A549 (cell line): ENCODE results near the gene ITGBL1. TPM values are rescaled to one million over a fixed set of nuclear protein-coding genes. Genes with fewer than 3 reads are reported as not detected.
A peak's percentile ranks its signal among the peaks of the same experiment; 100 is the strongest.

Experiments used
- ATAC-seq, 2 experiments: fragments of 200-7000 bp in 1 of 2; fragments of >200 bp in 1 of 2; cut with Nextera tagmentation in 1 of 2; cut with Tn5 transposase in 1 of 2; 3 replicates each; pipeline versions ENCODE4 v1.8.0 to v1.9.1; 2018 to 2020; ENCODE audit warnings: mild to moderate bottlenecking in 1 of 2, moderate library complexity in 1 of 2
- CTCF ChIA-PET: fragments of 300-600 bp; sonication (Branson Sonifier 250); formaldehyde crosslinking; extraction: SDS; loops from one replicate; lab custom pipeline; 2021; ENCODE audit warnings: antibody characterized with exemption, inconsistent platforms; lab: Yijun Ruan, JAX
- POLR2A ChIA-PET: fragments of 350-600 bp; formaldehyde crosslinking; extraction: SDS; loops from one replicate; lab custom pipeline; 2021; ENCODE audit warnings: antibody characterized with exemption, inconsistent platforms; lab: Yijun Ruan, JAX
- DNase-seq, 2 experiments: peaks; one replicate each; pipeline versions ENCODE4 v3.0.0 to v3.0.0-alpha.2; 2011 to 2016; ENCODE audit warnings: low read depth in 1 of 2, low spot score in 1 of 2
- FAIRE-seq: peaks from 2 replicates; lab custom pipeline; 2011; peaks lifted over from hg19 to GRCh38; lab: Jason Lieb, UNC
- H3K27ac ChIP-seq, 2 experiments: fragments of >200 bp; sonication (Bioruptor Twin); formaldehyde crosslinking; 3 replicates each; pipeline ENCODE4 v1.5.1; 2016 to 2017
- H3K4me1 ChIP-seq: fragments of >200 bp; sonication (Bioruptor Twin); formaldehyde crosslinking; 3 replicates; pipeline ENCODE4 v1.6.1; 2016
- H3K4me2 ChIP-seq: fragments of >200 bp; sonication (Bioruptor Twin); formaldehyde crosslinking; 3 replicates; pipeline ENCODE4 v1.6.1; 2016
- H3K4me3 ChIP-seq: fragments of >200 bp; sonication (Bioruptor Twin); formaldehyde crosslinking; 3 replicates; pipeline ENCODE4 v1.5.1; 2016
- H3K9me3 ChIP-seq: fragments of >200 bp; sonication (Bioruptor Twin); formaldehyde crosslinking; 3 replicates; pipeline ENCODE4 v1.6.1; 2016
- BCL3 ChIP-seq: fragments of >200 bp; sonication (Bioruptor Twin); formaldehyde crosslinking; IDR thresholded peaks from 3 replicates; pipeline ENCODE4 v1.6.1; 2016
- BHLHE40 ChIP-seq: IDR thresholded peaks from 2 replicates; pipeline ENCODE4 v1.6.1; 2012; ENCODE audit warnings: low read depth, low read length, inconsistent platforms
- CBX2 ChIP-seq: fragments of 200-600 bp; sonication (generic); IDR thresholded peaks from 2 replicates; pipeline ENCODE4 v1.6.1; 2016; ENCODE audit warnings: low read depth, mild to moderate bottlenecking, borderline replicate concordance
- CBX8 ChIP-seq: fragments of 200-600 bp; sonication (generic); IDR thresholded peaks from 2 replicates; pipeline ENCODE4 v1.6.1; 2016
- CEBPB ChIP-seq, 2 experiments: fragments of >200 bp in 1 of 2; sonication (Bioruptor Twin) in 1 of 2; formaldehyde crosslinking in 1 of 2; IDR thresholded peaks; 2 replicates each; pipeline ENCODE4 v1.6.1; 2012 to 2016
- EHMT2 ChIP-seq: fragments of 200-600 bp; sonication (generic); IDR thresholded peaks from 2 replicates; pipeline ENCODE4 v1.6.1; 2016; ENCODE audit warnings: antibody characterized with exemption, low read depth, mild to moderate bottlenecking, moderate library complexity
- ELK1 ChIP-seq: fragments of 150-350 bp; IDR thresholded peaks from 2 replicates; pipeline ENCODE4 v1.6.1; 2014; ENCODE audit warnings: low read depth, mild to moderate bottlenecking, low read length
- FOXS1 ChIP-seq: fragments of 250-450 bp; sonication (Bioruptor Pico); IDR thresholded peaks from 2 replicates; pipeline ENCODE4 v1.5.0; 2020; ENCODE audit warnings: mild to moderate bottlenecking, moderate library complexity
- HMGXB4 ChIP-seq: fragments of 250-450 bp; sonication (Bioruptor Pico); IDR thresholded peaks from 2 replicates; pipeline ENCODE4 v1.5.0; 2021; ENCODE audit warnings: mild to moderate bottlenecking, moderate library complexity, borderline replicate concordance
- MYC ChIP-seq: IDR thresholded peaks from 2 replicates; pipeline ENCODE4 v1.6.1; 2012; ENCODE audit warnings: mild to moderate bottlenecking, inconsistent platforms, low read length, improper control_type of control experiment, borderline replicate concordance
- NFE2L2 ChIP-seq: fragments of 150-350 bp; conservative IDR thresholded peaks from 2 replicates; pipeline ENCODE4 v1.6.1; 2014; ENCODE audit warnings: low read length
- POLR2A ChIP-seq: IDR thresholded peaks from 2 replicates; pipeline ENCODE4 v1.6.1; 2012; ENCODE audit warnings: mild to moderate bottlenecking, low read length
- RAD21 ChIP-seq, 2 experiments: fragments of >200 bp in 1 of 2; sonication (Bioruptor Twin) in 1 of 2; formaldehyde crosslinking in 1 of 2; IDR thresholded peaks in 1 of 2; conservative IDR thresholded peaks in 1 of 2; 2 replicates in 1 of 2; 3 replicates in 1 of 2; pipeline ENCODE4 v1.6.1; 2012 to 2018; ENCODE audit warnings: inconsistent platforms in 1 of 2
- RARB ChIP-seq: fragments of 250-450 bp; sonication (Bioruptor Pico); IDR thresholded peaks from 2 replicates; pipeline ENCODE4 v1.8.0; 2021; ENCODE audit warnings: mild to moderate bottlenecking, moderate library complexity
- RFX5 ChIP-seq: fragments of 450-650 bp; IDR thresholded peaks from 2 replicates; pipeline ENCODE4 v1.7.1; 2014; ENCODE audit warnings: antibody characterized with exemption, mild to moderate bottlenecking, moderate library complexity
- SREBF2 ChIP-seq: fragments of 450-650 bp; IDR thresholded peaks from 2 replicates; pipeline ENCODE4 v1.6.1; 2014; ENCODE audit warnings: mild to moderate bottlenecking, moderate library complexity
- TP53 ChIP-seq: fragments of 250-450 bp; sonication (Bioruptor Pico); IDR thresholded peaks from 2 replicates; pipeline ENCODE4 v1.5.0; 2021; ENCODE audit warnings: mild to moderate bottlenecking, moderate library complexity
- USF2 ChIP-seq: fragments of 450-650 bp; IDR thresholded peaks from 2 replicates; pipeline ENCODE4 v1.6.1; 2014; ENCODE audit warnings: antibody characterized with exemption
- ZC3H11A ChIP-seq: fragments of 450-650 bp; IDR thresholded peaks from 2 replicates; pipeline ENCODE4 v1.6.1; 2014; ENCODE audit warnings: antibody characterized with exemption, mild to moderate bottlenecking
- WGBS: methylation state at CpG from one replicate; pipeline ENCODE4 v1.1.6; 2017; ENCODE audit errors: missing lambda C conversion rate; 5-methylcytosine and 5-hydroxymethylcytosine counted together
- polyA plus RNA-seq, 4 experiments: library from polyadenylated mRNA; depleted of rRNA in 3 of 4; stranded (reverse); fragments of >200 nt; fragmentation: RNase III in 1 of 4; extraction: RNeasy Plus Mini Kit Qiagen cat#74134 plus additional on column Dnase treatment in 1 of 4; gene quantifications; 2 replicates in 3 of 4; 3 replicates in 1 of 4; pipeline ENCODE4 v1.2.3, GENCODE V29; 2011 to 2017

ITGBL1 gene
- polyA plus RNA-seq, 2 of the 4 experiments (the other 2 are of a cell fraction), result 0.40 to 1.3 TPM

- DNase-seq (no peak), ATAC-seq (no peak), FAIRE-seq (no peak)
- no peak overlapping the region for H3K4me3 ChIP-seq
- POLR2A ChIA-PET, result no interaction called here
- no peak overlapping the region for H3K27ac ChIP-seq
- CTCF ChIA-PET, result no interaction called here
- WGBS, result 65% methylated on average over 3 of the region's 3 CpGs
- H3K4me1 ChIP-seq, result no peaks in the 10 kb centered on the region
- TF ChIP-seq RAD21 (conservative IDR thresholded peaks at IDR 0.05 in 1 of 2, IDR thresholded peaks at IDR 0.05 in 1 of 2) (no peak), SREBF2 (no peak), FOXS1 (CRISPR knock-in tag) (no peak)
- H3K4me2 ChIP-seq, result no peak overlapping the region
- H3K9me3 ChIP-seq, result no peaks in the 10 kb centered on the region
Observed at GRCh38 chr13:101465877-101466276, 13.4 kb downstream of the ITGBL1 start.

- H3K9me3 ChIP-seq, result no peaks in the 10 kb centered on the region
- POLR2A ChIA-PET, result no interaction called here
- H3K27ac ChIP-seq, result no peak overlapping the region
- no peaks in the 10 kb centered on the region for H3K4me1 ChIP-seq
- no peak overlapping the region for H3K4me3 ChIP-seq
- ATAC-seq (no peak), DNase-seq (no peak), FAIRE-seq (no peak)
- CTCF ChIA-PET, result interaction anchor here (1.3 kb wide), 1 partner anchor 322 kb away, joined by 4 read pairs; no protein-coding TSS in a partner anchor
- 87% methylated on average over 4 of the region's 4 CpGs for WGBS
- TF ChIP-seq HMGXB4 (CRISPR knock-in tag) (no peak), POLR2A (no peak), USF2 (no peak), CBX2 (no peak), BHLHE40 (no peak), NFE2L2 (no peak), ZC3H11A (no peak), RARB (no peak), SREBF2 (no peak), MYC (no peak), TP53 (no peak), RFX5 (no peak), ELK1 (no peak), CBX8 (no peak), CEBPB (IDR thresholded peaks at IDR 0.05) (no peak)
- H3K4me2 ChIP-seq, result no peak overlapping the region
Observed at GRCh38 chr13:101467415-101467814, 14.9 kb downstream of the ITGBL1 start.

GRCh38 chr13:101473458-101473857 lies 21.0 kb downstream of the ITGBL1 start:
- no peak overlapping the region for H3K4me2 ChIP-seq
- ATAC-seq (peak; percentile 47 to 59; a peak in 4 of 6 replicates), FAIRE-seq (no peak), DNase-seq (no peak)
- peaks cover 14% of the 10 kb centered on the region for H3K4me1 ChIP-seq
- 83% methylated on average over 2 of the region's 2 CpGs for WGBS
- ChIA-PET POLR2A (no interaction called here), CTCF (interaction anchor here (0.9 to 3.5 kb wide), 9 partner anchors 11 to 328 kb away, joined by 3 to 50 read pairs (median 3); no protein-coding TSS in a partner anchor)
- TF ChIP-seq EHMT2, result no peak
- TF ChIP-seq BCL3, result no peak
- H3K27ac ChIP-seq, result peak overlapping the region; percentile 7 to 83; a peak in 4 of 6 replicates
- no peaks in the 10 kb centered on the region for H3K9me3 ChIP-seq
- H3K4me3 ChIP-seq, result no peak overlapping the region
